Activated naive CD4-positive, alpha-beta T cell treated with anti-CD3 and anti-CD28 coated beads, Interleukin-2, amount 10 ng/mL, durations not matched to agents 7 days and 5 days (primary cell): Measurements from ENCODE around the gene TMEM95.

ENCODE experiments used
- CTCF ChIA-PET: fragments of 350-600 bp; sonication (Branson Sonifier 250); formaldehyde crosslinking; loops from one replicate; lab custom pipeline; 2021; ENCODE audit warnings: antibody characterized with exemption; lab: Charles Lee
- DNase-seq: peaks from one replicate; pipeline ENCODE4 v3.0.0-alpha.2; 2020
- H3K27ac Mint-ChIP-seq: one replicate; pipeline ENCODE4 v1.8.0; 2021; ENCODE audit warnings: mild to moderate bottlenecking, moderate library complexity, mixed read lengths
- H3K27me3 Mint-ChIP-seq: one replicate; pipeline ENCODE4 v1.8.0; 2021; ENCODE audit warnings: mild to moderate bottlenecking, mixed read lengths
- H3K36me3 Mint-ChIP-seq: one replicate; pipeline ENCODE4 v1.8.0; 2021; ENCODE audit warnings: mixed read lengths
- H3K4me1 Mint-ChIP-seq: one replicate; pipeline ENCODE4 v1.8.0; 2021; ENCODE audit warnings: mixed read lengths
- H3K4me3 Mint-ChIP-seq: one replicate; pipeline ENCODE4 v1.8.0; 2021; ENCODE audit warnings: mild to moderate bottlenecking, moderate library complexity, mixed read lengths
- H3K9me3 Mint-ChIP-seq: one replicate; pipeline ENCODE4 v1.8.0; 2021; ENCODE audit warnings: mixed read lengths

TMEM95 gene

GRCh38 chr17:7403043-7403726, 48.2 kb downstream of the TMEM95 start:
- Mint-ChIP-seq H3K4me3 (peak overlapping the region; percentile 95), H3K9me3 (no peaks in the 10 kb centered on the region), H3K4me1 (peaks cover 19% of the 10 kb centered on the region), H3K27me3 (peaks cover 39% of the 10 kb centered on the region), H3K27ac (peak overlapping the region; percentile 92), H3K36me3 (peaks cover 5% of the 10 kb centered on the region)
- DNase-seq: peak; percentile 60
- CTCF ChIA-PET: interaction anchor here (0.5 to 2.2 kb wide), 5 partner anchors 32 to 139 kb away, joined by 3 to 6 read pairs (median 3); partner anchors contain the start of gene TMEM102

DNA sequence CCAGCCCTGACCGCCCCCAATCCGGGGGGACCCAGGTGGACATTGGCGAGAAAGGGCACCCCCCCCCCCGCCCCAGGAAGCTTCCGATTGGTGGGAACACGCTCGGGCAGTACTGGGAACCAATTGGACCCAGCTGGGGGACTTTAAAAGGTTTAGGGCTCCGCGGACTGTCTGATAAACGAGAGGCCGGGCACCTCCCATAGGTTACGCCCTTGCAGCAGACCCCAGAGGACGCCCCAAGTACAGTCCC, 48.7 kb downstream of the TMEM95 start:
- Mint-ChIP-seq H3K36me3 (peaks cover 5% of the 10 kb centered on the region), H3K27ac (peak overlapping the region; percentile 92), H3K4me3 (peak overlapping the region; percentile 95), H3K9me3 (no peaks in the 10 kb centered on the region), H3K4me1 (peaks cover 20% of the 10 kb centered on the region), H3K27me3 (peaks cover 41% of the 10 kb centered on the region)
- CTCF ChIA-PET: interaction anchor here (0.5 to 2.2 kb wide), 5 partner anchors 32 to 138 kb away, joined by 3 to 6 read pairs (median 3); partner anchors contain the start of gene TMEM102
- no peak for DNase-seq

- Mint-ChIP-seq H3K27me3 (peaks cover 46% of the 10 kb centered on the region), H3K36me3 (peaks cover 5% of the 10 kb centered on the region), H3K4me1 (peaks cover 22% of the 10 kb centered on the region), H3K9me3 (no peaks in the 10 kb centered on the region), H3K27ac (peak within 1 kb of the TSS; percentile 92), H3K4me3 (peak within 1 kb of the TSS; percentile 95)
- CTCF ChIA-PET: interaction anchor here (1.0 to 2.2 kb wide), 4 partner anchors 31 to 138 kb away, joined by 3 to 6 read pairs (median 4); partner anchors contain the start of gene TMEM102
- DNase-seq: peak; percentile 98
These were observed 49.2 kb downstream of the TMEM95 start, which contains the start of gene TMEM256 for GRCh38 chr17:7403977-7404736. Gene TMEM256 (minus strand): TSS chr17:7404097. CDS start chr17:7404084, 13 bp downstream.

DNA sequence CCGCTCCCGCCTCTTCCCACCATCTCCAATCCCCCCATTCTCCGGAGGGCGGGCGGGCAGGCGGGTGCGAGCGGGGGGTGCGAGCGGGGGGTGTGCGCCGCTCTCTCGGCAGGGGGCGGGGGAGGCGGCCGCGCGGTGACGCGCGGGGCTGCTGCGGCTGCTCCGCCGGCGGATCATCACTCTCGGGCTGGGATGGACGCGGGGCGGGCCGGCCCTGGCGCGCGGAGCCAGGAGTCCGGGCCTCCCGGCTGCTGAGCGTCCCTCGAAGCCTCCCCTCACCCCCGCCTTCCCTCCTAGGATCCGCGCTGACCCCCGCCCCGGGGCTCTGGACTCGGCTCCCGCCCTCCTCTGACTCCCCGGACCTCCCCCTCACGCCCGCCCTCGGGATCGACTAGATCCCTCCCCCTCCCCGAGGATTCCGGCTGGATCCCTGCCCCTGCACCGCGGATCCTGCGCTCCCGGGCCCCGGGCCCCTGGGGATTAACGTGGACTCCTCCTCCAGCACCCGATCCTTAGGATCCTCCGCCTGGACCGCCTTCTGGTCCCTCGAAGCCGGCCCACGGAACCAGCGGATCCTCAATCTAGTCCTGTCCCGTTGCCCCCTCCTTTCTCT, 49.9 kb downstream of the TMEM95 start:
- peak; percentile 81 for DNase-seq
- CTCF ChIA-PET: interaction anchor here (1.0 to 2.2 kb wide), 3 partner anchors 30 to 35 kb away, joined by 3 to 6 read pairs (median 5); partner anchors contain the start of gene TMEM102
- no peaks in the 10 kb centered on the region for H3K9me3 Mint-ChIP-seq

DNA sequence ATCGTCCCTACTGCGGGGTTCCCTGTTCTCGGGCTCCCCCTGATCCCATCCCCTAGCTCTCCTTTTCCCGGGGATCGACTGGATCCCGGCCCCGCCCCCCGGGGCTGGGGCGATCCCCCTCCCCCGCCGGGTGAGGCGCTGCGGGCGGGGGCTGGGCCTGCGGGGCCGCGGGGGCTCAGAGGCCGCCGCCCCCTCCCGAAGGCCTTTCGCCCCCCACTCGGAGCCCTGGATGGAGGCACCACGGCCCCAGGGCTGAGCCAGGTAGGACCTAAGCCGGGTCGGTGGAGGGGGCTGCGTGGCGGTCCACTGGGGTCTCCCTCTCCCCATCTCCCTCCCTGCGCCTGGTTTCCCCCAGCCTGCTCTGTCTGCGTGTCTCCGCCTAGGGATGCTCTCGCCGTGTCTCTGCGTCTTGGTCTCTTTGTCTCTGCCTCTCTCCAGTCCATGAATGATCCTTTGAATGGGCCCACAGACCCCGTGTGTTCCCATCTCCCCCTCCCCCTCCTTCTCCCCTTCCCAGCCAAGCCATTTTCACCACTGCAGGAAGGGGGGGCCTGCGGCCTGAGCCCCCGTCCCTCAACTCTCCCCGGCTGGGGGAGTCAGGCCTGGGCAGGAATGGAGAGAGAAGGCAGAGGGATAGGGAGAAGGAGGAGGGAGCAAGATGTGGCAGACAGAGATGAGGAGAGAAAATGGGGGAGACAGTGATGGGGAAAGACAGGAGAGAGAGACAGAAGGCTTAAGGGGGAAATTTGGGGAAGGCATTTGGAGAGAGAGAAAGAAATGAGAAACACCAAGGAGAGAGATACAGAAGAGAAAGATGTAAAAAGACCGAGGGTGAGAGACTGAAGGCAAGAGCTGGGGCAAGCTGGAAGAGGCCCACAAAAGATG, 50.6 kb downstream of the TMEM95 start:
- CTCF ChIA-PET: no interaction called here
- Mint-ChIP-seq H3K36me3 (peaks cover 5% of the 10 kb centered on the region), H3K27me3 (peaks cover 53% of the 10 kb centered on the region), H3K9me3 (no peaks in the 10 kb centered on the region), H3K4me1 (peaks cover 22% of the 10 kb centered on the region), H3K27ac (peak overlapping the region; percentile 40), H3K4me3 (peak overlapping the region; percentile 95)
- DNase-seq: no peak

More for the DNA sequence above, 49.9 kb downstream of the TMEM95 start:
- Mint-ChIP-seq H3K4me1 (peaks cover 22% of the 10 kb centered on the region), H3K27me3 (peaks cover 50% of the 10 kb centered on the region), H3K4me3 (peak overlapping the region; percentile 95), H3K36me3 (peaks cover 5% of the 10 kb centered on the region), H3K27ac (peak overlapping the region; percentile 92)

DNA sequence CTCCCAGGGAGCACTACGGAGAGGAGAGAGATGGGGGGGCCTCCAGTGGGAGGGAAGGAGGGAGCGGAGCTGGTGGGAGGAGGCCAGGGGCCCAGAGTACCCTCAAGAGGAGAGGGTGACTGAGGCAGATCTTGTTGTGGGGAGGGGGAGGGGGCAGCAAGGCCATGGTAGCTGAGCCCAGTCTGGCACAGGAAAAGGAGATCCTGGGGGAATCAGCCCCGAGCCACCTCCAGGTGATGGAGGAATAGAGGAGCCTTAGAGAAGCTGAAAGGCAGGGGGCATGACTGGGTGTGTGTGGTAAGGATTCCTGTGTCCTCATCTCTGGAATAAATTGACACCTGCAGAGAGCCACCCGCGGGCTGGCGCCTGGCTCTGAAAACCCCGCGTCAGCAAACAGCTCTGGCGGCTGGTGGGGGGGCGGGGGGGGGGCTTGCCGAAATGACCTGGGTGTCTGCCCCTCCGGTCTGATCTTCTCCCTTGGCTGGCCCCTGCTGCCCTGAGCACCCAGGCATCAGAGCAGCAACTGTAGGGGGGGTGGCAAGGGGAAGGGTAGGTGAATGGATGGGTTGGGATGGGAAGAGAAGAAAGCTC, 51.4 kb downstream of the TMEM95 start:
- CTCF ChIA-PET: interaction anchor here (0.6 to 1.3 kb wide), 2 partner anchors 82 to 155 kb away, joined by 3 to 4 read pairs; no protein-coding TSS in a partner anchor
- peaks cover 22% of the 10 kb centered on the region for H3K4me1 Mint-ChIP-seq
- H3K27me3 Mint-ChIP-seq: peaks cover 61% of the 10 kb centered on the region
- DNase-seq: no peak
- peaks cover 5% of the 10 kb centered on the region for H3K36me3 Mint-ChIP-seq
- H3K9me3 Mint-ChIP-seq: no peaks in the 10 kb centered on the region
- peak overlapping the region; percentile 68 for H3K4me3 Mint-ChIP-seq
- H3K27ac Mint-ChIP-seq: peak overlapping the region; percentile 40
